Activated CD4-positive, CD25-positive, alpha-beta regulatory T cell treated with anti-CD3 and anti-CD28 coated beads, Interleukin-2, amount 50 U/mL, for 72 hours (primary cell): ENCODE measurements around the gene KLHL35.

Experiments used
- DNase-seq: peaks from one replicate; pipeline ENCODE4 v3.0.0; 2021

KLHL35 gene

GRCh38 chr11:75432911-75433321 lies at the start of gene KLHL35:
KLHL35 (minus strand) TSS chr11:75433203; CDS start chr11:75430629, 2,574 bp downstream.
- no peak for DNase-seq

GRCh38 chr11:75481922-75482606 lies 49.1 kb upstream of the KLHL35 start:
- DNase-seq, result no peak

GRCh38 chr11:75481223-75481921 lies 48.4 kb upstream of the KLHL35 start:
- DNase-seq, result no peak

- no peak for DNase-seq
These were observed 47.5 kb upstream of the KLHL35 start for GRCh38 chr11:75480185-75481175.

GRCh38 chr11:75479597-75480145 lies 46.7 kb upstream of the KLHL35 start:
- DNase-seq, result no peak

- no peak for DNase-seq
These were observed 46.0 kb upstream of the KLHL35 start for GRCh38 chr11:75478783-75479596.

- DNase-seq, result no peak
These were observed 44.6 kb upstream of the KLHL35 start for GRCh38 chr11:75477614-75477935.

GRCh38 chr11:75476739-75477613 lies 44.0 kb upstream of the KLHL35 start:
- no peak for DNase-seq

GRCh38 chr11:75475767-75476650 lies 43.0 kb upstream of the KLHL35 start:
- no peak for DNase-seq

- DNase-seq, result peak; percentile 59
These were observed 42.1 kb upstream of the KLHL35 start for GRCh38 chr11:75474878-75475766.

GRCh38 chr11:75474240-75474639 lies 41.2 kb upstream of the KLHL35 start:
- no peak for DNase-seq

GRCh38 chr11:75473684-75474083 lies 40.7 kb upstream of the KLHL35 start:
- DNase-seq, result no peak

- DNase-seq, result no peak
These were observed 39.2 kb upstream of the KLHL35 start for GRCh38 chr11:75472081-75472732.

- no peak for DNase-seq
These were observed 38.4 kb upstream of the KLHL35 start for GRCh38 chr11:75471176-75471973.

GRCh38 chr11:75470476-75471080 lies 37.6 kb upstream of the KLHL35 start:
- no peak for DNase-seq

GRCh38 chr11:75469785-75470405 lies 36.9 kb upstream of the KLHL35 start:
- DNase-seq, result no peak
